ENCODE measurements around the gene SNCA. TPM values are rescaled to one million over a fixed set of nuclear protein-coding genes. Genes with fewer than 3 reads are reported as not detected.

SNCA gene
- total and polyA plus RNA-seq, 2 of the 8 experiments (the other 6 are each of a cell fraction or from before 2014, with no cell fraction given) = 8.5 to 16.8 TPM

DNA sequence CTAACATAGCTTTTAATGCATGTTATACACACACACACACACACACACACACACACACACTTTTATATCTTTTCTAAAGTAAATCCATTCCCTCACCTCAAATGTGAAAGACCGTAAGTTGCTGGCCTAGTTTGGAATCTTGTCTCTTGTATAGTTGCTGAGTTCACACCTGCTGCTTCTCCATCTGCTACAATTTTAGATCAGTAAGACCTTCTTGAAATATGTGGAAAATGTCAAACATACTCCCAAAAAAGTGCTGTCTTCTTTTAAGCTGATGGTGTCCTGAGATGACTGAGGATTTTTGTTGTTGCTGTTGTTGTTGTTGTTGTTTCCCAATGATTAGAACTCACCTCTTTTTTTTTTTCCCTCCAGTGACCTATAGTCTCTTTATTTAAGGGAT lies 121.3 kb downstream of the SNCA start:
- Histone ChIP-seq H2BK5ac (ENCODE audit: low read depth, low read length) (no peak overlapping the region), H3K4ac (replicated peaks; ENCODE audit: insufficient read length, low read depth, low read length) (no peak overlapping the region), H3K4me3 (ENCODE audit: extremely low read depth in 1 of 4, insufficient read depth in 2 of 4, low read depth in 3 of 4, low read length in 4 of 4) (no peak overlapping the region), H4K91ac (replicated peaks; ENCODE audit: insufficient read length, low read length) (no peak overlapping the region), H3K23me2 (ENCODE audit: low read depth, low read length) (no peaks in the 10 kb centered on the region), H4K8ac (ENCODE audit: extremely low read depth, insufficient read depth, low read length) (no peak overlapping the region), H3K79me1 (ENCODE audit: low read depth, low read length) (no peaks in the 10 kb centered on the region), H3K14ac (ENCODE audit: insufficient read length) (no peak overlapping the region), H3K23ac (ENCODE audit: insufficient read length) (no peak overlapping the region), H2BK20ac (ENCODE audit: low read length) (no peak overlapping the region), H2BK15ac (ENCODE audit: low read length) (no peak overlapping the region), H3K9me3 (ENCODE audit: insufficient read depth in 2 of 2, low read depth in 1 of 2, low read length in 1 of 2) (no peaks in the 10 kb centered on the region), H2AK5ac (ENCODE audit: low read depth, low read length) (no peak overlapping the region), H3K9ac (replicated peaks in 1 of 4; ENCODE audit: extremely low read depth in 1 of 4, low read depth in 3 of 4, low read length in 3 of 4) (no peak overlapping the region), H3K27me3 (replicated peaks in 1 of 4; ENCODE audit: control insufficient read depth in 3 of 4, extremely low read depth in 1 of 4, insufficient read depth in 3 of 4, low read length in 3 of 4) (no peaks in the 10 kb centered on the region), H3K56ac (replicated peaks; ENCODE audit: insufficient read length, low read depth, low read length) (no peak overlapping the region), H3K79me2 (ENCODE audit: control insufficient read depth in 1 of 2, insufficient read depth in 2 of 2, low read length in 2 of 2) (no peaks in the 10 kb centered on the region), H2BK12ac (ENCODE audit: low read depth, low read length) (no peak overlapping the region), H4K20me1 (replicated peaks in 1 of 2; ENCODE audit: control insufficient read depth in 1 of 2, insufficient read depth in 2 of 2, low read length in 2 of 2) (no peaks in the 10 kb centered on the region), H3K4me1 (replicated peaks in 1 of 4; ENCODE audit: control insufficient read depth in 3 of 4, insufficient read depth in 4 of 4, low read length in 3 of 4) (no peaks in the 10 kb centered on the region), H3K18ac (ENCODE audit: extremely low read depth, low read length) (no peak overlapping the region), H2AFZ (ENCODE audit: low read length) (no peak overlapping the region), H3K36me3 (ENCODE audit: control insufficient read depth in 2 of 4, insufficient read depth in 4 of 4, low read length in 3 of 4) (no peaks in the 10 kb centered on the region), H3K4me2 (ENCODE audit: insufficient read depth in 1 of 2, low read depth in 2 of 2, low read length in 2 of 2) (no peak overlapping the region), H2BK120ac (replicated peaks; ENCODE audit: low read depth, low read length) (no peak overlapping the region), H4K5ac (ENCODE audit: insufficient read length, low read depth, low read length) (no peak overlapping the region), H3K27ac (ENCODE audit: low read depth, low read length) (no peak overlapping the region)
- ChIA-PET POLR2A (ENCODE audit: partially characterized antibody) (no interaction called here), CTCF (ENCODE audit: partially characterized antibody) (interaction anchor here (0.6 kb wide), 1 partner anchor 123 kb away, joined by 7 read pairs; no protein-coding TSS in a partner anchor)
- TF ChIP-seq CBX5 (IDR thresholded peaks at IDR 0.05; ENCODE audit: low read depth, low read length) (no peak), CBX8 (IDR thresholded peaks at IDR 0.05; ENCODE audit: borderline replicate concordance, low read depth, low read length) (no peak), RBBP5 (IDR thresholded peaks at IDR 0.05; ENCODE audit: borderline replicate concordance, low read depth, low read length) (no peak), SIN3A (conservative IDR thresholded peaks at IDR 0.05 in 1 of 2, IDR thresholded peaks at IDR 0.05 in 1 of 2; ENCODE audit: low read depth in 1 of 2, low read length in 2 of 2) (no peak), YY1 (IDR thresholded peaks at IDR 0.05; ENCODE audit: low read depth, low read length) (no peak), PHF8 (conservative IDR thresholded peaks at IDR 0.05; ENCODE audit: low read depth, low read length) (no peak), ZNF274 (IDR thresholded peaks at IDR 0.05; ENCODE audit: borderline replicate concordance, extremely low read depth, low read length) (no peak), SP1 (IDR thresholded peaks at IDR 0.05; ENCODE audit: low read depth, low read length) (no peak)
- TF ChIP-seq, protein P1, sequence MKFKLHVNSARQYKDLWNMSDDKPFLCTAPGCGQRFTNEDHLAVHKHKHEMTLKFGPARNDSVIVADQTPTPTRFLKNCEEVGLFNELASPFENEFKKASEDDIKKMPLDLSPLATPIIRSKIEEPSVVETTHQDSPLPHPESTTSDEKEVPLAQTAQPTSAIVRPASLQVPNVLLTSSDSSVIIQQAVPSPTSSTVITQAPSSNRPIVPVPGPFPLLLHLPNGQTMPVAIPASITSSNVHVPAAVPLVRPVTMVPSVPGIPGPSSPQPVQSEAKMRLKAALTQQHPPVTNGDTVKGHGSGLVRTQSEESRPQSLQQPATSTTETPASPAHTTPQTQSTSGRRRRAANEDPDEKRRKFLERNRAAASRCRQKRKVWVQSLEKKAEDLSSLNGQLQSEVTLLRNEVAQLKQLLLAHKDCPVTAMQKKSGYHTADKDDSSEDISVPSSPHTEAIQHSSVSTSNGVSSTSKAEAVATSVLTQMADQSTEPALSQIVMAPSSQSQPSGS (IDR thresholded peaks at IDR 0.05; ENCODE audit: low read length) = no peak
- 96% methylated on average over 1 of the region's 1 CpG; no CpG with 5 or more reads in 1 of the 2 experiments for WGBS, 2 experiments (ENCODE audit: extremely low coverage in 1 of 2, insufficient coverage in 1 of 2, insufficient read length in 1 of 2, insufficient replicate concordance in 2 of 2, low coverage in 1 of 2, low lambda C conversion rate in 2 of 2, missing lambda C conversion rate in 1 of 2)
- no peak for FAIRE-seq
- DNase-seq (ENCODE audit: low read depth in 1 of 2, low spot score in 2 of 2) = no peak
